GM21825 (cell line): ENCODE data around the gene PLPPR1.

Experiments used
- ATAC-seq: cut with Tn5 transposase; IDR thresholded peaks from one replicate; pipeline ENCODE4 v1.9.1; 2021; ENCODE audit warnings: mild to moderate bottlenecking, moderate library complexity; ENCODE audit not compliant: unreplicated experiment

Gene PLPPR1

DNA sequence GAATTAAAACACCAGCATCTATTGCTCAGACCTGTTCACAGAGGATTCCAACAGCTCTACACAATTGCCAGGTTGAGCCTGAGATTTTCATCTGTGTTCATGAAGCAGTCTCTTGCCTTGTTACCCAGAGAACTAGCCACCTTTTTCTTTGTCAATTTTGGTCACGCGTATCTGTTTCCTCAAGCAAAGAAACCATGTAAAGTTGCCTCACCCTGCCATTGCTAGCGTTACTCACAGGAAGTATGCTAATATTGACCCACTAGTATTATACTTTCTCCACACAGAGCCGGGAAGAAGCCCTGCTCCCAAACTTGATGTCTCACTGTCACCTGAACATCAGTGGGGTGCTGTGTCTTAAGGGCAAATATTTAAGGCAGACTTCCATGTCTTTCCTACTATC is 168.5 kb downstream of the PLPPR1 start:
- no peak for ATAC-seq

DNA sequence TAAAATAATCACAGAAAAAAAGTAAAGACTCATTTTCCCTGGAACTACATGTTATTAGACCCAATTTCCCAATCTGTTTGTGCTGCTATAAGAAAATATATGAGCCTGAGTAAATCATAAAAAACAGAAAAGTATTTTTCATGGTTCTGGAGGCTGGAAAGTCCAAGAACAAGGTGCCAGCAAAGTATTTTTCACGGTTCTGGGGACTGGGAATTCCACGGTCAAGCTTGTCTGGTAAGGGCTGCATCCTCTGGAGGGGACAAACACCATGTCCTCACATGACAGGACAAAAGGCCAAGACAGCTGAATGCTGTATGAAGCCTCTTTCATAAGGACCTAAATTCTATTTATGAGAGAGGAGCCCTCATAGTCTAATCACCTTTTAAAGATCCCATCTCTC is 172.3 kb downstream of the PLPPR1 start:
- no peak for ATAC-seq

DNA sequence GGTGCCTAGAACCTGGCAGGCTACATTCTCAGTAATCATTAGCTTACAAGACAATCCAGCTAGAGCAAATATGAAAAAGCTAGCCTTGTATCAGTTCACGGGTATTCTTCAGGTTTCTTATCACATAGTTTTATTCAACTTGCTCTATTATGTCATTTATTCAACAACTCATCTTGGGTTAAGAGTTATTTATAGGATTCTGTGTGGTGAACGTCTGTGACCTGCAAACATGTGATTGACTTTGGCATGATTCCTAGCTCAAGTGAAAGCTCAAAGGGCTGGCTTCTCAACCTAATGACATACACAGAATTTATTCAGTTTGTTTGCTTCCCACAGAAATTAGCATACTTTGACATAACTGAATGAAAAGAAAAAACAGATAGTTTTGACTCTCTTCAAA is 173.1 kb downstream of the PLPPR1 start:
- no peak for ATAC-seq

DNA sequence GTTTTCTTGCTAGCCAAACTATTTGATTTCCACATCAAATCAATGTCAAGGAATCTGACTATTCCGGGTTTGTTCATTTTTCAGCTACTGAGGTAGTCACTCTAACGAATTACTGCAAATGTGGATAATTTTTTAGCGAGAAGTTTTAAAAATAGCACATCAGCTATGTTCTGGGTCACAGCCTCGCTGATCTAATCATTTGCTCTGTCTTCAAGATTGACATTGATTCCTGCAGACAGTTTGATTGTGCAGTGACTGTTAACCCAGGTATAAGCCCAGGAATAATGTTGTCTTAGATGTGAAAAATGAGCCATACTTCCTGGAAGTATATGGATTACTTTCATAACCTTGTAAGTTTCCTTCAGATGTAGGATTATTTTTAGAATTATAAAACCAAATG is 181.1 kb downstream of the PLPPR1 start:
- no peak for ATAC-seq

DNA sequence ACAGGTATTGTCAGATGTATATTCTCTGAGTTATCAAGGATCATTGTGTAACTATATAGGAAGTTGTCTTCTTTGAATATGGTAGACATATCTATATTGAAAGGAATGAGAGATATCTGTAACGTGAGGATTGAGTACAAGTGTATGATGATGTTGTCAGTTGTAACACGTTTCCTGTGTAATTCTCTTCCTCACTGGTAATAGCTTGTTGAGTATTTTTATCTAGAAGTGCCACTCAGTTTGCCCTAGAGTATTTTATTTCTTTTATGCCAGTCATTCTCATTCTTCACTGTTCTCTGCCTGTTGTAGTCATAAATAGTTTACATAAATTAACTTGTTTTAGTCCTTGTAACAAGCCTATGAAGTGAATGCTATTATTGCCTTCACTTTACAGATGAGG is 184.1 kb downstream of the PLPPR1 start:
- ATAC-seq, result no peak

DNA sequence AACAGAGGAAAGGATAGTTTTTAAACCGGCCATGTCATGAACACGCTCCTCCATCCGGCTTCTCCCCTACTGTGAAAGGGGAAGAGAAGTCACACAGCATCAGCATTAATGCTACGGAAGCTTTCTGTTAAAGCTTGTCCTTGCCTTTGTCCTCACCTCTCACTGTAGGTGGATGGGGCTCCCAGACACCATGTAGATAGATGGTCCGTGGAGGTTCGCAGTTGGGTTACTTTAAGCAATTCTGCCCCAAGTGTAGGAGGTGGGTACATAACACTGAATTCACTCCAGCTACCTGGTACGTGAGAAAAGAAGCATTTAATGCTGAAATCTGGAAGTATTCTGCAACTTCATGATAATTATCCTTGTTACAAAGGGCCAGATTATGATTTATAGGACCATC is 190.5 kb downstream of the PLPPR1 start:
- no peak for ATAC-seq

DNA sequence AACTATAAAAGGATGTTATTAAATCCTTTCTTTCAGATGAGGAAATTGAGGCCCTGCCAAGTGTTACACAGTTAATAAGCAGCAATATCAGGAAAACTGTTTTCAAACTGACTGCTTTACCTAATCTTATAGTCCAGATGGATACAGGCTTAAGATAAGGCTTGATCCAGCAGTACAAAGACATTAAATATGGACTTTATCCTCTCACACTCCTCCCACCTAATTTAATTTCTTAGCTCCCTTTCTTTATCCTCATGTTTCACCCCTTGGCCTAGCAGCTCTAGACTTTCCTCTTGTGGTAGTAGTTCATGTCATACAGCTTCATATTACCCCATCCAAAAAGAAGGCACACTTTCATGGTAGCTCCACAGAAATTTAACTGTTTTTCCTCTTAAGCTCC is 191.8 kb downstream of the PLPPR1 start:
- ATAC-seq, result no peak

DNA sequence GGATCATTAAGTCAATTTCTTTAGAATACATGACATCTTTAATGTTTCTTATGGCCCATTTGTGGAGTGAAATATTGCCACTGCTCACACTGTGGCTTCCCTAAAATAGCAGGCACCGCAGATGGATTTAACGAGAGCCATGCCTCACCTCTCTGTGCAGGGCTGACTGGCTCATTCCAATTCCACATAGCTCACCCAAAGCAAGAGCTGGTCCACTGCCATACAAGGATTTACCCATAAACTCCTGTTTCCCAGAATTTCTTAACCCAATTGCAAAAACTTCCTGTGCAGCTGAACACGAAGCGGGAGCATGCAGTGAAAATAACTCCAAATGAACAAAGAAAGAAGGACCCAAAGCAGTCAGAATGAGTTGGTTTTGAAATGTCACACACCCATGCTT is 196.7 kb downstream of the PLPPR1 start:
- no peak for ATAC-seq

DNA sequence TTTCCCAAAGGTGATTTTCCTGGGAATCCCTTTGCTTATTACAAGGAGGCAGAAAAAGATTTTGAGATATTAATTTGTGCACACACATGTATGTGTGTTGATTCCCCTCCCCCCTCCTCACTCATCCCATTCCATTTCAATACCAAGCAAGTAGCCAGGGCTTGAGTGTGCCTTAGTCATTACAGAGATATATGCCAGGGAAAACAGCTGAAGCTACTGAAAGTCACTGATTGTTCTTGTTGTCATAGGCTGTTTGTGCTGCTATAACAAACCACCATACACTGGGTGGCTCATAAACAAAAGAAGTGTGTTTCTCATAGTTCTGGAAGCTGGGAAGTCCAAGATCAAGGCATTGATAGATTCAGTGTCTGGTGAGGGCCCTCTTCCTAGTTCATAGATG is 197.6 kb downstream of the PLPPR1 start:
- no peak for ATAC-seq

GRCh38 chr9:101226803-101227202 is 198.3 kb downstream of the PLPPR1 start:
- no peak for ATAC-seq

GRCh38 chr9:101229606-101230005 is 201.1 kb downstream of the PLPPR1 start:
- no peak for ATAC-seq

- no peak for ATAC-seq
These were observed 204.0 kb downstream of the PLPPR1 start for GRCh38 chr9:101232405-101232977.

DNA sequence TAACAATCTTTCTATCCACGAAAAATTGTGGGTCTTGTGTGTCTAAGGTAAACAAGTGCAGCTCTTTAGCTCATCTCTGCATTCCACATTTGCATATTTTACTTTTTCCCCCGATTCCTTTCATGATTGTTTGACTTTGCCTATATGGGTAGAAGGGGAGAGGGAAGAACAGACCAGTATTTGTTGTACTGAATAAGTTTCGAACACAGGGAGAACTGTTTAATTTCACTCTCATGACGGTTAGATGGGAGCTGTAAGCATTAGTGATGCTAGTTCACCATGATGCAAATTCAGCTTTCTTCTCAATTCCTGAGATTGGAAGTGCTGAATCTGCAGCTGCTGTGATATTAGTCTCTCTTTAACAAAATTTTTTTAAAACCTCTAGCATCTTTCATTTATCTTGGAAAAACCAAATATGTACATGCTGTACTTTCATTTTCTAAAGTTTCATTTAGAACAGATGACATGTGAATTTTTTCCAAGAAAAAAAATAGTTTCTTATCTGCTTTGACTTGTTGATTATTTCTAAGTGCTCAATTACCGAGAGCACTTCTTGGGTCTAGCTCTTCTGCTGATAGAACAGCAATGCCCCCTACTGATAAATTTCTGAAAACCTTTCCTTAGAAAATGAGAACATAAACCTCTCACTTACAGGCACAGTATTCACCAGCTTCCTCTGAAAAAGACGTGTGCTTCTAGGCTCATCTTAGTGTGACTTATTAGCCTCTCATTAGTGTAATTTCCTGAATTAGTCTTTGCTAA is 206.8 kb downstream of the PLPPR1 start:
- ATAC-seq, result no peak

GRCh38 chr9:101242651-101243050 is 214.1 kb downstream of the PLPPR1 start:
- no peak for ATAC-seq

DNA sequence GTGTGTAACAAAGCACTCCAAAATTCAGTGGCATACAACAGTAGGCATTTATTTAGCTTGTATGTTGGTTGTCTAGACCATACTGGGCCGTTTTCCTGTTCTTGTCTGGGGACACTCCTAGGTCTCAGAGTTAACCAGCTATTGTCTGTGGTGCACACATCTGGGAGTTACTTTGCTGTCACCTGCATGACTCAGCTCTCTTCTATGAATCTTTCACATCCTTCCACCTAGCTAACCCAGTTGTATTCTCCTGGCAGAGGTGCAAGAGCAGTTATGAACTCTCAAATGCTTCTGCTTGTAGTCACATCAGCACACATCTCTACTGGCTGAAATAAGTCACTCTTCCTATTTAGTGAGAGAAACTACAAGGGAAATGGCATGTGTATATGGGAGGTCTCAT is 218.2 kb downstream of the PLPPR1 start:
- no peak for ATAC-seq

DNA sequence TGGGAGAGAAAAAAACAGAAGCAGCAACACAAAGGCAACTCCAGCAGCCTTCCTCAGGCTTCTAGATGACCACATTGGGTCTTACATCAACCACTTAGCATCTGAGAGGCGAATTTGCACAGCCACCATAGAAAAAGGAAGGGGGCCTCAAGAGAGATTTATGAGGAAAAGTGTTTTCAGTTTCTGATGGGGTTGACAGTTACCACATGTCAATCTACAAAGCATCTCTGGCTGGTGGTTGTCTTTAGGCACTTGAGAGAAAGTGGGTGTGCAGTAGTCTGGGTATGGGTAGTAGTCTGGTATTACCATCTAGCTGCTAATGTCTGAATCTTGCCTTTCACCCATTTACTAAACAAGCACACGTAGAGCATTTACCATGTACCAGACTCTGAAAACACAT is 218.8 kb downstream of the PLPPR1 start:
- no peak for ATAC-seq

DNA sequence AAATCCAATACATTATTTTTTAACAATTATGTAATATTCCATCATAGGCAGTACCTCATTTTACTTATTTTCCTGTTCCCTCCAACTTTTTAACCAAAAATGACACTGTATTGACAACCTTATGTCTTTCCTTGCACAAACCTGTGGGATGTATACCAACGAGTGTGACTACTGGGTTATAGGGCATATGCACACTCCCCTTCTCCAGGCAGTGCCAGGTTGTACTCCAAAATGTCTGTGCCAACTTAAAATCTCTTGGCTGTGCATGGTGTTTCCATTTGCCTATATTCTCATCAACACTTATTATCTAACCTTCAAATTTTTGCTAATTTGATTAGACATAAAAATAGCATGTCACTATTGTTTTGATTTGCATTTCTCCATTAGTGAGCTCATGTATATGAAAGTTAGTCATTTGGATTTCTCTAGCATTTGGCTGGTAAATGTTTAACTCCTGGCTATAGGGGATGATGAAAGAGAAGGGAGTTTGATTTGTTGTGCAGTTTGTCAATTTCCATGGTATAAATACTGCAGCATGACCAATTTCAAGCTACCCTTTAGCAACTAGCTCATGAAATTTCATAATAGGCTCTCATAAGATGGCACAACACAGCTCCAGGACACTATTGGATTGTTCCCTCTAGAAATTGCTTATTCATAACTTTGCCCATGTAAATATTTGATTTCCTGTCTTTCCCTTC is 226.4 kb downstream of the PLPPR1 start:
- no peak for ATAC-seq

DNA sequence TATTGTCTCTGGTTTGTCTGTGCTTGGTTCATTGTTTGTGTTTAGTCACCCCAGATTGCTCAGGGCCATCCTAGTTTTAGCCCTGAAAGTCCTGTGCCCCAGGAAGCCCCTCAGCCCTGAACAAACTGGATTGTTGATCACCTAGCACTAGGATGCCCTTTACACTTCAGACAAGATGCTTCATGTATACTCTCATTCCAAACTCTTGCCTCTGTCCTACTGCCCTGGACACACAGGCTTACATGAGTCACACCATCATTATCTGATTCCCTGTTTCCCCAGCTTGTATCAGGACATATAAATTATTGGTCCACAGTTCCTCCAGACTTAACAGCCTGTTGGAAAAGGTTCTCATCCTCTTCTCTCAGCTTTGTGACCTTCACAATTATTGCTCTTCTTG is 236.2 kb downstream of the PLPPR1 start:
- no peak for ATAC-seq

DNA sequence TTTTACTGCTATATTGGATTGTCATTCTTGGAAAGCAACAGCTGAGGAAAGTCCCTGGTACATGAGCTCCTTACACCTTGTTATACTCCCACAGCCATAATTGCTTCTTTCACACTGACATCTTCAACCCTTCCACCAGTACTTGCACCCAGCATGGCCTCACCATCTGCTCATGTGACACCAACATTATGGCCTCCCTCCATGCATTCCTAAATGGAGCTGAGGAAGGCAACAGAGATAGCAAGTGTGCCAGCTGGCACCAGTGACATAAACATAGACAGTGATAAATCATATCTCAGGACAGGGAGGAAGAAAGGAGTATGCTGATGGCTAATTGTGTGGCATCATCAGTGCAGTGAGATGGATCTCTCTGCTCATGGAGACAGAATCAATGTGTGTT is 236.7 kb downstream of the PLPPR1 start:
- no peak for ATAC-seq

- no peak for ATAC-seq
These were observed 239.9 kb downstream of the PLPPR1 start for GRCh38 chr9:101268426-101268825.

- ATAC-seq, result no peak
These were observed 241.2 kb downstream of the PLPPR1 start for GRCh38 chr9:101269591-101270283.

- ATAC-seq, result no peak
These were observed 241.8 kb downstream of the PLPPR1 start for GRCh38 chr9:101270302-101270701.
